CD14-positive monocyte (primary cell): ENCODE results near the gene DGAT2. TPM values are rescaled to one million over a fixed set of nuclear protein-coding genes. Genes with fewer than 3 reads are reported as not detected.

ENCODE experiments used
- DNase-seq, 3 donors: peaks; one replicate each; pipeline ENCODE4 v3.0.0-alpha.2; 2011 to 2022
- H2AFZ ChIP-seq: 2 replicates; pipeline ENCODE4 v1.6.0; 2012; ENCODE audit warnings: mild to moderate bottlenecking, low read depth, low read length, inconsistent platforms; ENCODE audit not compliant: insufficient read depth, poor library complexity, severe bottlenecking
- H3K27ac ChIP-seq, 2 donors: 1 replicate in 1 of 2; 2 replicates in 1 of 2; pipeline ENCODE4 v1.5.1; 2012 to 2013; ENCODE audit warnings: low read length in 2 of 2, control low read depth in 1 of 2, inconsistent platforms in 1 of 2, low read depth in 1 of 2, mild to moderate bottlenecking in 1 of 2
- H3K27me3 ChIP-seq, 2 donors: one replicate each; pipeline versions ENCODE4 v1.6.0 to v1.6.1; 2011 to 2013; ENCODE audit warnings: low read length in 2 of 2; ENCODE audit not compliant: control insufficient read depth in 2 of 2, insufficient read depth in 2 of 2
- H3K36me3 ChIP-seq, 2 donors: replicated peaks in 1 of 2; 1 replicate in 1 of 2; 2 replicates in 1 of 2; pipeline versions ENCODE4 v1.5.1 to v1.6.1; 2012 to 2013; ENCODE audit warnings: low read length in 2 of 2, control low read depth in 1 of 2, inconsistent platforms in 1 of 2, mild to moderate bottlenecking in 1 of 2; ENCODE audit not compliant: insufficient read depth in 2 of 2, control insufficient read depth in 1 of 2
- H3K4me1 ChIP-seq, 2 donors: 1 replicate in 1 of 2; 2 replicates in 1 of 2; pipeline versions ENCODE4 v1.5.1 to v1.6.1; 2012 to 2013; ENCODE audit warnings: low read length in 2 of 2, control low read depth in 1 of 2, inconsistent platforms in 1 of 2, mild to moderate bottlenecking in 1 of 2, moderate library complexity in 1 of 2; ENCODE audit not compliant: insufficient read depth in 2 of 2, control insufficient read depth in 1 of 2
- H3K4me2 ChIP-seq: replicated peaks from 2 replicates; pipeline ENCODE3; 2012; ENCODE audit warnings: low read length, moderate library complexity, mild to moderate bottlenecking; ENCODE audit not compliant: poor library complexity, severe bottlenecking; ENCODE audit errors: extremely low read depth
- H3K4me3 ChIP-seq, 3 experiments: fragments of 200-600 bp in 1 of 3; sonication (generic) in 1 of 3; replicated peaks in 1 of 3; 1 replicate in 2 of 3; 2 replicates in 1 of 3; pipeline ENCODE4 v1.5.1; 2011 to 2013; ENCODE audit warnings: low read length in 3 of 3, mild to moderate bottlenecking in 3 of 3, control low read depth in 2 of 3, low read depth in 2 of 3, inconsistent platforms in 1 of 3, moderate library complexity in 1 of 3
- H3K79me2 ChIP-seq: 2 replicates; pipeline ENCODE4 v1.6.0; 2012; ENCODE audit warnings: mild to moderate bottlenecking, control low read depth, inconsistent platforms, low read length, moderate library complexity; ENCODE audit not compliant: insufficient read depth
- H3K9ac ChIP-seq: 2 replicates; pipeline ENCODE4 v1.6.0; 2017; ENCODE audit warnings: low read length, mild to moderate bottlenecking; ENCODE audit not compliant: insufficient read depth, poor library complexity, severe bottlenecking
- H3K9me3 ChIP-seq, 2 donors: replicated peaks in 1 of 2; 1 replicate in 1 of 2; 2 replicates in 1 of 2; pipeline versions ENCODE4 v1.5.1 to v1.6.1; 2012 to 2013; ENCODE audit warnings: low read length in 2 of 2, control low read depth in 1 of 2; ENCODE audit not compliant: control insufficient read depth in 1 of 2, insufficient read depth in 1 of 2
- H4K20me1 ChIP-seq: 2 replicates; pipeline ENCODE4 v1.6.0; 2012; ENCODE audit warnings: mild to moderate bottlenecking, low read length, control low read depth, moderate library complexity; ENCODE audit not compliant: insufficient read depth
- H3K27ac Mint-ChIP-seq, 7 donors: one replicate each; pipeline ENCODE4 v1.8.0; 2020; ENCODE audit warnings: mild to moderate bottlenecking in 7 of 7, mixed read lengths in 7 of 7, moderate library complexity in 6 of 7, inconsistent platforms in 2 of 7
- H3K27me3 Mint-ChIP-seq, 3 donors: one replicate each; pipeline ENCODE4 v1.8.0; 2021 to 2022; ENCODE audit warnings: low read depth in 3 of 3, mild to moderate bottlenecking in 3 of 3, mixed read lengths in 3 of 3, moderate library complexity in 3 of 3, inconsistent platforms in 1 of 3
- H3K36me3 Mint-ChIP-seq, 2 donors: one replicate each; pipeline ENCODE4 v1.8.0; 2020; ENCODE audit warnings: mixed read lengths in 2 of 2, inconsistent platforms in 1 of 2, mild to moderate bottlenecking in 1 of 2
- H3K4me1 Mint-ChIP-seq: one replicate; pipeline ENCODE4 v1.8.0; 2020; ENCODE audit warnings: mild to moderate bottlenecking, mixed read lengths
- H3K4me3 Mint-ChIP-seq, 2 donors: one replicate each; pipeline ENCODE4 v1.8.0; 2020; ENCODE audit warnings: mild to moderate bottlenecking in 2 of 2, mixed read lengths in 2 of 2, moderate library complexity in 1 of 2
- H3K9me3 Mint-ChIP-seq, 7 donors: one replicate each; pipeline ENCODE4 v1.8.0; 2020 to 2022; ENCODE audit warnings: mixed read lengths in 7 of 7, mild to moderate bottlenecking in 6 of 7, moderate library complexity in 6 of 7, inconsistent platforms in 2 of 7
- WGBS: methylation state at CpG from one replicate; pipeline ENCODE4 v1.1.5; 2013; ENCODE audit warnings: missing lambda C conversion rate; ENCODE audit not compliant: insufficient coverage; 5-methylcytosine and 5-hydroxymethylcytosine counted together
- intact Hi-C, 2 donors: fragments of 100-400 bp; cut with micrococcal nuclease; formaldehyde crosslinking; loops; one replicate each; pipeline versions ENCODE4 v1.15.0 to v1.15.1; 2023
- polyA plus RNA-seq, 3 donors: library from polyadenylated mRNA; depleted of rRNA in 1 of 3; unstranded in 2 of 3; stranded (reverse) in 1 of 3; fragments of 300-500 nt in 2 of 3; fragments of >200 nt in 1 of 3; fragmentation: Illumina TruSeq in 2 of 3; gene quantifications; 1 replicate in 2 of 3; 2 replicates in 1 of 3; pipeline ENCODE4 v1.2.3, GENCODE V29; 2012 to 2021
- TF ChIP-seq, protein P1 (sequence below): fragments of 200-600 bp; IDR thresholded peaks from one replicate; pipeline ENCODE4 v1.8.0; 2022; ENCODE audit warnings: antibody characterized with exemption, mild to moderate bottlenecking

DGAT2 gene
- polyA plus RNA-seq, 3 donors, result 7.0 to 18.4 (median 14.8) TPM

DNA sequence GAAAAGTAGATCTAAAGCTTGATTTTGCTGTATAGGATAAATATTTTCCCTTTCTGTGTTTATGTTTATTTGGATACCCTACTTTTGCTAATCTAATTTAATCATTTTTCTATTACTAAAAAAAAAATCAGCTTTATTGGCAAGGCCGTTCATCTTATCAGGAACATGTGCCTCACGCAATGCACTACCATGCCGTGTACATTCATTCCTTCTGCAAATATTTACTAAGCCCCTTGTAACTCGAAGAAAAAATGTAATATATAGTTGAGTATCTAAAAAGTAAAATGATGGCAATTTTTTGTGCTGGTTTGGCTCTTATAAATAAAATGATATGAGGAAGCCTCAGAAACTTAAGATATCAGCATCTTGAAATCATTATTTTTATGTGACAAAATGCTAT is 55.4 kb downstream of the DGAT2 start:
- H3K4me3 ChIP-seq, result peak overlapping the region in 2 of 3 experiments; percentile 44 to 54
- H3K36me3 Mint-ChIP-seq, result peaks cover 9 to 12% of the 10 kb centered on the region in 2 donors
- H3K27me3 Mint-ChIP-seq, result no peaks in the 10 kb centered on the region
- peak overlapping the region; percentile 58 to 77 for H3K4me3 Mint-ChIP-seq
- intact Hi-C loops, result no loop called here
- peaks cover 73% of the 10 kb centered on the region for H3K4me1 Mint-ChIP-seq
- H3K79me2 ChIP-seq, result peaks cover 98% of the 10 kb centered on the region
- TF ChIP-seq, protein P1, sequence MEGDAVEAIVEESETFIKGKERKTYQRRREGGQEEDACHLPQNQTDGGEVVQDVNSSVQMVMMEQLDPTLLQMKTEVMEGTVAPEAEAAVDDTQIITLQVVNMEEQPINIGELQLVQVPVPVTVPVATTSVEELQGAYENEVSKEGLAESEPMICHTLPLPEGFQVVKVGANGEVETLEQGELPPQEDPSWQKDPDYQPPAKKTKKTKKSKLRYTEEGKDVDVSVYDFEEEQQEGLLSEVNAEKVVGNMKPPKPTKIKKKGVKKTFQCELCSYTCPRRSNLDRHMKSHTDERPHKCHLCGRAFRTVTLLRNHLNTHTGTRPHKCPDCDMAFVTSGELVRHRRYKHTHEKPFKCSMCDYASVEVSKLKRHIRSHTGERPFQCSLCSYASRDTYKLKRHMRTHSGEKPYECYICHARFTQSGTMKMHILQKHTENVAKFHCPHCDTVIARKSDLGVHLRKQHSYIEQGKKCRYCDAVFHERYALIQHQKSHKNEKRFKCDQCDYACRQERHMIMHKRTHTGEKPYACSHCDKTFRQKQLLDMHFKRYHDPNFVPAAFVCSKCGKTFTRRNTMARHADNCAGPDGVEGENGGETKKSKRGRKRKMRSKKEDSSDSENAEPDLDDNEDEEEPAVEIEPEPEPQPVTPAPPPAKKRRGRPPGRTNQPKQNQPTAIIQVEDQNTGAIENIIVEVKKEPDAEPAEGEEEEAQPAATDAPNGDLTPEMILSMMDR, result no peak
- no peaks in the 10 kb centered on the region for H3K27me3 ChIP-seq
- H2AFZ ChIP-seq, result no peak overlapping the region
- DNase-seq, result no peak
- H4K20me1 ChIP-seq, result peaks cover 7% of the 10 kb centered on the region
- peak overlapping the region; percentile 4 for H3K9ac ChIP-seq
- peak overlapping the region; percentile 65 for H3K4me2 ChIP-seq
- WGBS, result no CpG with 5 or more reads among the region's 4 CpGs
- no peaks in the 10 kb centered on the region for H3K9me3 Mint-ChIP-seq
- peak overlapping the region; percentile 75 to 95 (median 90) for H3K27ac Mint-ChIP-seq
- peak overlapping the region in 1 of 2 donors; percentile 69 for H3K27ac ChIP-seq
- peaks cover 59 to 88% of the 10 kb centered on the region in 2 donors for H3K4me1 ChIP-seq
- H3K9me3 ChIP-seq, result no peaks in the 10 kb centered on the region
- no peaks in the 10 kb centered on the region for H3K36me3 ChIP-seq

DNA sequence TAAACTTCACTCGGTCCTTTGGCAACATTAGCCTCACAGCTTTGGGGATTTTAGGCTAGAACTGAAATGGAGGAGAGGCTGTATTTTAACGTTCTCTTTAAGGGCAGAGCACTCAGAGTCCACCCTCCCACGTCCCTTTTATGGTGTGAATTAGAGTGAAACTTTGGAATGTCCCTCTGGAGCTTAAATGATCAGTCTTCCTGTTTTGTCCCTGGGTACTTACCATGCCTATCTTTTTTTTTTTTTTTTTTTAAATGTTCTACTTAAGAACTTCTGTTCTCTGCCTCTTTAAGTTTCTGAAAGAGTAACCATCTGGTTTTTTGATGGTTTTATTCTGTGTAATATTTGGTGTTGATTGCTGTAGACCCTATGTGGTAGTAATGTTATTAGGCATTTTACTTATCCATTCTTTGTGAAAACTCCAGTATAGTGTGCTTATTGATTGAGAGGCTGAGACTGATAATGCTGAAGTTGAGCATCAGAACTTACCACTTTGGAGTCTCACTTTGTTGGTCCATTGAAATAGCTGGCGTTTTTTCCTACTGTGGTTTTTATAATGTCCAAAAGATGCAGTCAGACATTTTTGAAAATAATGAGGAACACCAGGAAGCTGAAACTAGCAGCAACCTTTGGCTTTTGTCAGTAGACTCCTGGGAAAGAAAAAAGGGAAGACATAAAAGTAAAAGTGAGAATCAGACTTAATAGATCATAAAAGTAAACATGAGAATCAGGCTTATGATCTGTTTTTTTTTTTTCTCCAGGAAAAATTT is 58.1 kb downstream of the DGAT2 start:
- Mint-ChIP-seq H3K27me3 (no peaks in the 10 kb centered on the region), H3K9me3 (no peaks in the 10 kb centered on the region), H3K36me3 (peaks cover 6 to 13% of the 10 kb centered on the region in 2 donors), H3K4me3 (peak overlapping the region in 1 of 2 donors; percentile 63), H3K27ac (peak overlapping the region; percentile 75 to 91 (median 89)), H3K4me1 (peaks cover 57% of the 10 kb centered on the region)
- Histone ChIP-seq H3K27me3 (no peaks in the 10 kb centered on the region), H3K36me3 (peaks cover 4 to 25% of the 10 kb centered on the region in 2 donors), H3K9ac (no peak overlapping the region), H3K79me2 (peaks cover 98% of the 10 kb centered on the region), H3K4me3 (peak overlapping the region in 1 of 3 experiments; percentile 35), H3K9me3 (no peaks in the 10 kb centered on the region), H3K4me2 (peak overlapping the region; percentile 49), H4K20me1 (peaks cover 16% of the 10 kb centered on the region), H3K27ac (peak overlapping the region; percentile 65 to 69), H2AFZ (no peak overlapping the region), H3K4me1 (peaks cover 53 to 62% of the 10 kb centered on the region in 2 donors)
- DNase-seq, result peak; percentile 54 to 88 (median 55)
- TF ChIP-seq, protein P1, result no peak
- WGBS, result 36% methylated on average over 1 of the region's 4 CpGs
- intact Hi-C loops, result no loop called here
